GM12878 (cell line): ENCODE data around the gene SLC28A1. TPM values are rescaled to one million over a fixed set of nuclear protein-coding genes. Genes with fewer than 3 reads are reported as not detected.
A peak's percentile ranks its signal among the peaks of the same experiment; 100 is the strongest.

Experiments
- BRCA1 ChIP-seq: IDR thresholded peaks from 2 replicates; pipeline ENCODE4 v1.6.1; 2011; ENCODE audit warnings: low read depth, low read length, improper control_type of control experiment
- CHD1 ChIP-seq: IDR thresholded peaks from 2 replicates; pipeline ENCODE4 v1.6.1; 2012; ENCODE audit warnings: low read depth, low read length, improper control_type of control experiment
- CHD4 ChIP-seq: fragments of 200-600 bp; sonication (generic); IDR thresholded peaks from 2 replicates; pipeline ENCODE4 v1.6.1; 2016; ENCODE audit warnings: mild to moderate bottlenecking
- EED ChIP-seq: sonication (generic); IDR thresholded peaks from 2 replicates; pipeline ENCODE4 v1.6.1; 2016; ENCODE audit warnings: antibody characterized with exemption, low read depth
- ETV6 ChIP-seq, 2 experiments: fragments of 450-650 bp in 1 of 2; IDR thresholded peaks in 1 of 2; conservative IDR thresholded peaks in 1 of 2; 2 replicates each; pipeline ENCODE4 v1.6.1; 2014; ENCODE audit warnings: antibody characterized with exemption in 1 of 2, borderline replicate concordance in 1 of 2, low read depth in 1 of 2, mild to moderate bottlenecking in 1 of 2, moderate library complexity in 1 of 2
- FOXK2 ChIP-seq: fragments of 450-650 bp; IDR thresholded peaks from 2 replicates; pipeline ENCODE4 v1.6.1; 2017; ENCODE audit warnings: mild to moderate bottlenecking, moderate library complexity
- HCFC1 ChIP-seq: fragments of 150-350 bp; IDR thresholded peaks from 2 replicates; pipeline ENCODE4 v1.6.1; 2014; ENCODE audit warnings: low read length
- HDAC2 ChIP-seq: fragments of 200-600 bp; sonication (generic); IDR thresholded peaks from 2 replicates; pipeline ENCODE4 v1.6.1; 2017
- HDAC6 ChIP-seq: fragments of 200-600 bp; sonication (generic); IDR thresholded peaks from one replicate; pipeline ENCODE4 v1.8.0; 2017; ENCODE audit warnings: antibody characterized with exemption; ENCODE audit not compliant: unreplicated experiment
- IRF4 ChIP-seq: IDR thresholded peaks from 2 replicates; pipeline ENCODE4 v1.6.1; 2011; ENCODE audit warnings: low read depth, low read length
- IRF5 ChIP-seq: fragments of 450-650 bp; IDR thresholded peaks from 2 replicates; pipeline ENCODE4 v1.6.1; 2017; ENCODE audit warnings: borderline replicate concordance
- KDM1A ChIP-seq: fragments of 200-600 bp; sonication (generic); IDR thresholded peaks from 2 replicates; pipeline ENCODE4 v1.6.1; 2016; ENCODE audit warnings: borderline replicate concordance
- MEF2B ChIP-seq: fragments of 450-650 bp; IDR thresholded peaks from 2 replicates; pipeline ENCODE4 v1.6.1; 2018; ENCODE audit warnings: mild to moderate bottlenecking, moderate library complexity; ENCODE audit not compliant: partially characterized antibody, poor library complexity, severe bottlenecking
- NBN ChIP-seq: fragments of 450-650 bp; IDR thresholded peaks from 2 replicates; pipeline ENCODE4 v1.6.1; 2016
- NR2C1 ChIP-seq: fragments of 450-650 bp; IDR thresholded peaks from 2 replicates; pipeline ENCODE4 v1.6.1; 2017; ENCODE audit warnings: antibody characterized with exemption, mild to moderate bottlenecking, moderate library complexity
- NR2F1 ChIP-seq: fragments of 450-650 bp; conservative IDR thresholded peaks from 2 replicates; pipeline ENCODE4 v1.6.1; 2017; ENCODE audit warnings: mild to moderate bottlenecking
- PAX8 ChIP-seq: fragments of 450-650 bp; IDR thresholded peaks from 2 replicates; pipeline ENCODE4 v1.6.1; 2017; ENCODE audit warnings: mild to moderate bottlenecking, moderate library complexity
- PBX3 ChIP-seq: IDR thresholded peaks from 2 replicates; pipeline ENCODE4 v1.6.1; 2011; ENCODE audit warnings: mild to moderate bottlenecking, low read depth, low read length, moderate library complexity; ENCODE audit not compliant: insufficient replicate concordance
- POLR2A ChIP-seq: IDR thresholded peaks from 2 replicates; pipeline ENCODE4 v1.6.1; 2011; ENCODE audit warnings: low read depth, mild to moderate bottlenecking, low read length
- POLR2AphosphoS5 ChIP-seq: IDR thresholded peaks from 2 replicates; pipeline ENCODE4 v1.6.1; 2011; ENCODE audit warnings: mild to moderate bottlenecking, low read length, inconsistent platforms
- RAD21 ChIP-seq: IDR thresholded peaks from 2 replicates; pipeline ENCODE4 v1.6.1; 2011; ENCODE audit warnings: mild to moderate bottlenecking, low read depth, low read length, moderate library complexity; ENCODE audit not compliant: insufficient read depth
- RAD51 ChIP-seq: fragments of 450-650 bp; IDR thresholded peaks from 2 replicates; pipeline ENCODE4 v1.6.1; 2016; ENCODE audit warnings: moderate library complexity, mild to moderate bottlenecking, inconsistent platforms
- RCOR1 ChIP-seq: conservative IDR thresholded peaks from 2 replicates; pipeline ENCODE4 v1.6.1; 2012; ENCODE audit warnings: low read depth, low read length, improper control_type of control experiment
- RFX5 ChIP-seq: IDR thresholded peaks from 2 replicates; pipeline ENCODE4 v1.6.1; 2011; ENCODE audit warnings: low read depth, low read length, improper control_type of control experiment
- RUNX3 ChIP-seq: IDR thresholded peaks from 2 replicates; pipeline ENCODE4 v1.6.1; 2012; ENCODE audit warnings: low read length, inconsistent platforms
- SIN3A ChIP-seq: IDR thresholded peaks from 2 replicates; pipeline ENCODE4 v1.6.1; 2012; ENCODE audit warnings: low read depth, low read length, improper control_type of control experiment
- SMAD1 ChIP-seq: fragments of 450-650 bp; IDR thresholded peaks from 2 replicates; pipeline ENCODE4 v1.6.1; 2018; ENCODE audit warnings: mild to moderate bottlenecking, low read depth; ENCODE audit not compliant: partially characterized antibody
- SMAD5 ChIP-seq: IDR thresholded peaks from 2 replicates; pipeline ENCODE4 v1.6.1; 2016; ENCODE audit warnings: antibody characterized with exemption, low read depth
- SREBF1 ChIP-seq: IDR thresholded peaks from 2 replicates; pipeline ENCODE4 v1.6.1; 2012; ENCODE audit warnings: mild to moderate bottlenecking, low read length
- TARDBP ChIP-seq: IDR thresholded peaks from 2 replicates; pipeline ENCODE4 v1.6.1; 2016; ENCODE audit warnings: borderline replicate concordance
- YBX1 ChIP-seq: fragments of 450-650 bp; IDR thresholded peaks from 2 replicates; pipeline ENCODE4 v1.6.1; 2016; ENCODE audit warnings: antibody characterized with exemption
- ZNF217 ChIP-seq: fragments of 450-650 bp; IDR thresholded peaks from 2 replicates; pipeline ENCODE4 v1.6.1; 2017; ENCODE audit warnings: antibody characterized with exemption, mild to moderate bottlenecking
- ZSCAN29 ChIP-seq: fragments of 450-650 bp; IDR thresholded peaks from 2 replicates; pipeline ENCODE4 v1.6.1; 2017; ENCODE audit warnings: mild to moderate bottlenecking, moderate library complexity
- polyA plus RNA-seq, 11 experiments: library from polyadenylated mRNA; depleted of rRNA in 4 of 11; unstranded in 6 of 11; stranded (reverse) in 5 of 11; fragments of >200 nt; fragmentation: Nextera tagmentation in 4 of 11; fragmentation: Illumina TruSeq in 1 of 11; extraction: Ambion mirVana in 4 of 11; extraction: Trizol in 1 of 11; gene quantifications; 1 replicate in 1 of 11; 2 replicates in 10 of 11; pipeline versions ENCODE4 v1.2.1 to v1.2.3, GENCODE V29; 2011 to 2016; ENCODE audit warnings: inconsistent platforms in 2 of 11, missing spikeins in 2 of 11, low read depth in 1 of 11
- total RNA-seq, 4 experiments: library from RNA; depleted of rRNA in 3 of 4; stranded (reverse); fragments of >200 nt in 3 of 4; fragmentation: Illumina TruSeq in 1 of 4; extraction: Trizol in 1 of 4; gene quantifications; 2 replicates each; pipeline versions ENCODE4 v1.2.1 to v1.2.3, GENCODE V29; 2013 to 2021
- TF ChIP-seq, protein P1 (sequence below): IDR thresholded peaks from 2 replicates; pipeline ENCODE4 v1.6.1; 2012; ENCODE audit warnings: low read depth, low read length, improper control_type of control experiment

SLC28A1 gene
- total and polyA plus RNA-seq, 10 of the 15 experiments (the other 5 are each of a cell fraction or from before 2014, with no cell fraction given), result not detected

DNA sequence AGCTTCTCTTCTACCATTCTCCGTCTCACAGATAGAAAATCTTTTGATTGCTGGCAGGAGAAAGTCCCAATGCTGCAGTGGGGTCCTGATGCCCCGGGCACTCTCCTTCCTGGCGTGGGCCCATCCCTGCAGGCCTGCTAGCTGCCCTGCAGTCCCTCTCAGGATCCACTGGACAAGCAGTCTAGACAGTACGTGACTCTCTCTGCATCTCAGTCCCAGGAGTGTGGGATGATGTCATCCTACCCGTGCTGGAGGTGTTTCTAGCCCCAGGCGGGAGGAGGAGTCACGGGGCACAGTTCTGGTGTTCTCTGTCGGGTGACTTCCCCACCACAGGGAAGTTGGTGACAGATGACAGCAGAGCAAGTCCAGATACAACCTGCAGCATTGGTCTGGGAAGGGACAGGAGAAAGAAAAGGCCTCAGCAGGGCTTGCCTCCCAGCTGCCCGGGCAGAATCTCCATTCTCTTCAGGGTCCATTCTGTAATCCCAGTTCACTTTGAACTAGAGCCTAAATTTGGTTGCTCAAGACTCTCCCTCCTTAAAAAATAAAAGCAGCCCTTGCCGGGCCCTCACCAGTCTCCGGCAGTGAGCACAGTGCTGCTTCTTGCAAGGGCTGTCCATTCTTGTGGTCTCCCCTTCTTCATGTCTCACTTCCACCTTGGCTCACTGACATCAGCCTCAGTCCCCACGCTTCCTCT is 30.6 kb downstream of the SLC28A1 start (continued):
- TF ChIP-seq SMAD5 (no peak), CHD1 (no peak), PAX8 (no peak), IRF4 (0 out of 2 replicates have a peak, but pooled peaks have one; percentile 30), SMAD1 (no peak), POLR2A (0 out of 2 replicates have a peak, but pooled peaks have one; percentile 34), RCOR1 (no peak), IRF5 (no peak), NR2F1 (no peak), POLR2AphosphoS5 (no peak), RAD51 (peak; percentile 73; the same call in 1 of the 2 replicates), PBX3 (no peak), RUNX3 (peak; percentile 46), NBN (peak; percentile 68; the same call in 1 of the 2 replicates), KDM1A (no peak), NR2C1 (no peak), HDAC2 (no peak), MEF2B (peak; percentile 19), HCFC1 (no peak), FOXK2 (no peak), EED (no peak; the same call in 1 of the 2 replicates), YBX1 (no peak), RFX5 (peak; percentile 95), RAD21 (no peak), ETV6 (conservative IDR thresholded peaks at IDR 0.05 in 1 of 2, IDR thresholded peaks at IDR 0.05 in 1 of 2; ENCODE audit: borderline replicate concordance in 1 of 2, low read depth in 1 of 2) (peak in 1 of 2 experiments; percentile 28; a peak in 2 of 4 replicates), SREBF1 (no peak), TARDBP (no peak), ZNF217 (no peak), SIN3A (no peak), BRCA1 (no peak), CHD4 (no peak), HDAC6 (no peak), ZSCAN29 (no peak)
- TF ChIP-seq, protein P1, sequence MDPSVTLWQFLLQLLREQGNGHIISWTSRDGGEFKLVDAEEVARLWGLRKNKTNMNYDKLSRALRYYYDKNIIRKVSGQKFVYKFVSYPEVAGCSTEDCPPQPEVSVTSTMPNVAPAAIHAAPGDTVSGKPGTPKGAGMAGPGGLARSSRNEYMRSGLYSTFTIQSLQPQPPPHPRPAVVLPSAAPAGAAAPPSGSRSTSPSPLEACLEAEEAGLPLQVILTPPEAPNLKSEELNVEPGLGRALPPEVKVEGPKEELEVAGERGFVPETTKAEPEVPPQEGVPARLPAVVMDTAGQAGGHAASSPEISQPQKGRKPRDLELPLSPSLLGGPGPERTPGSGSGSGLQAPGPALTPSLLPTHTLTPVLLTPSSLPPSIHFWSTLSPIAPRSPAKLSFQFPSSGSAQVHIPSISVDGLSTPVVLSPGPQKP, result no peak
